Gastroesophageal sphincter (tissue), 3 donors: Measurements from ENCODE around the gene IZUMO1.

Experiments used
- CTCF ChIP-seq, 4 experiments: fragments of 200-600 bp in 2 of 4; fragments of 450-650 bp in 2 of 4; sonication (generic) in 1 of 4; IDR thresholded peaks; one replicate each; pipeline ENCODE4 v1.5.1; 2017 to 2019; ENCODE audit warnings: antibody characterized with exemption in 4 of 4, mild to moderate bottlenecking in 2 of 4, moderate library complexity in 2 of 4
- EP300 ChIP-seq: sonication (generic); formaldehyde crosslinking; IDR thresholded peaks from one replicate; pipeline ENCODE4 v1.6.1; 2017; ENCODE audit warnings: antibody characterized with exemption, mild to moderate bottlenecking

GRCh38 chr19:48756686-48757085 is 10.0 kb upstream of the IZUMO1 start:
- TF ChIP-seq CTCF (IDR thresholded peaks at IDR 0.05) (no peak), EP300 (no peak)
